ENCODE results near the gene FCSK. TPM values are rescaled to one million over a fixed set of nuclear protein-coding genes. Genes with fewer than 3 reads are reported as not detected.

The FCSK gene
- total and polyA plus RNA-seq, 2 of the 13 experiments (the other 11 are each of a cell fraction or from before 2014, with no cell fraction given) = 9.1 to 19.2 TPM

DNA sequence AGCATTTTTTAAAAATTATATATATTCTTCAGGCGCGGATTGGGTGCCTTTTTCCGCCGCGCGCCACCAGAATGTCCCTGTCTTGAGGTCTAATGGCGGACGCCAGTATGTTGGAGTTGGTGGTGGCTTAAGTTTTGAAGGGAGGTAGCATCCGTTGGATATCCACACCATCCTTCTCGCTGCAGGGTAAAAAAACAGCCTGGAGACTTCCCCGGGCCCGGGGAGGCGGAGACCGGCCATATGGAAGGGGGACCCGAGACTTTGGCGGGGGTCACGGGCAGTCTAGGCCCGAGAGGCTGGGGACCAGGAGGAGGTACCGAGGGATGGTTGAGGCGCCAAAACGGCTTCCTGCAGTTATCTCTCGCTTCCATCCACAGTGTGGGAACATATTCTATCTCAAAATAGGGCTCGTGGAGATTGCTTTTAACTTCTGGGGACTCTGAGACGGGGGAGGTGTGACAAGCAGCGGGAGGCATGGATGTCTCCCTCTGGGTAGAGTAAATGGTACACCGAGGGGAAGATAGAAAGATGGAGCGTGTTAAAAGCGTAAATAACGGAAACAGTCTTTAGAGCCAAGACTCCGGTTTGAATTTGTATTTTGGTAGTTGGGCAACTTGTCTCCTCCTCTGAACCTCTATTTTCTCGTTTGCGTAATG is 69.5 kb downstream of the FCSK start, which contains the start of gene SF3B3 (continued):
- peak; percentile 89 for TF ChIP-seq SRSF1 (optimal IDR thresholded peaks at IDR 0.05; ENCODE audit: low read depth, low read length)
- peak; percentile 50 for TF ChIP-seq ERF (CRISPR knock-in tag; IDR thresholded peaks at IDR 0.05)
- 0 out of 2 replicates have a peak, but pooled peaks have one; percentile 23 for TF ChIP-seq RAD21 (CRISPR knock-in tag; IDR thresholded peaks at IDR 0.05)
- TF ChIP-seq TEAD3 (CRISPR knock-in tag; optimal IDR thresholded peaks at IDR 0.05; ENCODE audit: borderline replicate concordance) = peak; percentile 28
- TF ChIP-seq, protein P1, sequence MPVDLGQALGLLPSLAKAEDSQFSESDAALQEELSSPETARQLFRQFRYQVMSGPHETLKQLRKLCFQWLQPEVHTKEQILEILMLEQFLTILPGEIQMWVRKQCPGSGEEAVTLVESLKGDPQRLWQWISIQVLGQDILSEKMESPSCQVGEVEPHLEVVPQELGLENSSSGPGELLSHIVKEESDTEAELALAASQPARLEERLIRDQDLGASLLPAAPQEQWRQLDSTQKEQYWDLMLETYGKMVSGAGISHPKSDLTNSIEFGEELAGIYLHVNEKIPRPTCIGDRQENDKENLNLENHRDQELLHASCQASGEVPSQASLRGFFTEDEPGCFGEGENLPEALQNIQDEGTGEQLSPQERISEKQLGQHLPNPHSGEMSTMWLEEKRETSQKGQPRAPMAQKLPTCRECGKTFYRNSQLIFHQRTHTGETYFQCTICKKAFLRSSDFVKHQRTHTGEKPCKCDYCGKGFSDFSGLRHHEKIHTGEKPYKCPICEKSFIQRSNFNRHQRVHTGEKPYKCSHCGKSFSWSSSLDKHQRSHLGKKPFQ (CRISPR knock-in tag; IDR thresholded peaks at IDR 0.05; ENCODE audit: insufficient replicate concordance) = peak; percentile 44
- no peak for TF ChIP-seq ZNF510 (CRISPR knock-in tag; IDR thresholded peaks at IDR 0.05; ENCODE audit: low read depth)
- TF ChIP-seq, protein P2, sequence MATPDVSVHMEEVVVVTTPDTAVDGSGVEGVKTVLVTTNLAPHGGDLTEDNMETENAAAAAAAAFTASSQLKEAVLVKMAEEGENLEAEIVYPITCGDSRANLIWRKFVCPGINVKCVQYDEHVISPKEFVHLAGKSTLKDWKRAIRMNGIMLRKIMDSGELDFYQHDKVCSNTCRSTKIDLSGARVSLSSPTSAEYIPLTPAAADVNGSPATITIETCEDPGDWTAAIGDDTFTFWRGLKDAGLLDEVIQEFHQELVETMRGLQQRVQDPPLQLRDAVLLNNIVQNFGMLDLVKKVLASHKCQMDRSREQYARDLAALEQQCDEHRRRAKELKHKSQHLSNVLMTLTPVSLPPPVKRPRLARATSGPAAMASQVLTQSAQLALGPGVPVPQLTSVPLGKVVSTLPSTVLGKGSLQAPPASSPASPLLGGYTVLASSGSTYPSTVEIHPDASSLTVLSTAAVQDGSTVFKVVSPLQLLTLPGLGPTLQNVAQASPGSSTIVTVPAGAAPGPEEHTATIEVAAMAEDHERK (CRISPR knock-in tag; IDR thresholded peaks at IDR 0.05; ENCODE audit: low read depth) = no peak
- TF ChIP-seq HNRNPUL1 (IDR thresholded peaks at IDR 0.05; ENCODE audit: low read depth, low read length) = no peak
- TF ChIP-seq ZEB1 (IDR thresholded peaks at IDR 0.05; ENCODE audit: insufficient replicate concordance, low read depth) = no peak
- TF ChIP-seq, protein P3, sequence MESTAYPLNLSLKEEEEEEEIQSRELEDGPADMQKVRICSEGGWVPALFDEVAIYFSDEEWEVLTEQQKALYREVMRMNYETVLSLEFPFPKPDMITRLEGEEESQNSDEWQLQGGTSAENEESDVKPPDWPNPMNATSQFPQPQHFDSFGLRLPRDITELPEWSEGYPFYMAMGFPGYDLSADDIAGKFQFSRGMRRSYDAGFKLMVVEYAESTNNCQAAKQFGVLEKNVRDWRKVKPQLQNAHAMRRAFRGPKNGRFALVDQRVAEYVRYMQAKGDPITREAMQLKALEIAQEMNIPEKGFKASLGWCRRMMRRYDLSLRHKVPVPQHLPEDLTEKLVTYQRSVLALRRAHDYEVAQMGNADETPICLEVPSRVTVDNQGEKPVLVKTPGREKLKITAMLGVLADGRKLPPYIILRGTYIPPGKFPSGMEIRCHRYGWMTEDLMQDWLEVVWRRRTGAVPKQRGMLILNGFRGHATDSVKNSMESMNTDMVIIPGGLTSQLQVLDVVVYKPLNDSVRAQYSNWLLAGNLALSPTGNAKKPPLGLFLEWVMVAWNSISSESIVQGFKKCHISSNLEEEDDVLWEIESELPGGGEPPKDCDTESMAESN (CRISPR knock-in tag; conservative IDR thresholded peaks at IDR 0.05) = peak; percentile 62; the same call in 1 of the 2 replicates
- peak; percentile 94 for TF ChIP-seq POLR2AphosphoS2 (IDR thresholded peaks at IDR 0.05; ENCODE audit: low read depth, low read length)
- no peak for TF ChIP-seq POGZ (CRISPR knock-in tag; IDR thresholded peaks at IDR 0.05)
- TF ChIP-seq, protein P4, sequence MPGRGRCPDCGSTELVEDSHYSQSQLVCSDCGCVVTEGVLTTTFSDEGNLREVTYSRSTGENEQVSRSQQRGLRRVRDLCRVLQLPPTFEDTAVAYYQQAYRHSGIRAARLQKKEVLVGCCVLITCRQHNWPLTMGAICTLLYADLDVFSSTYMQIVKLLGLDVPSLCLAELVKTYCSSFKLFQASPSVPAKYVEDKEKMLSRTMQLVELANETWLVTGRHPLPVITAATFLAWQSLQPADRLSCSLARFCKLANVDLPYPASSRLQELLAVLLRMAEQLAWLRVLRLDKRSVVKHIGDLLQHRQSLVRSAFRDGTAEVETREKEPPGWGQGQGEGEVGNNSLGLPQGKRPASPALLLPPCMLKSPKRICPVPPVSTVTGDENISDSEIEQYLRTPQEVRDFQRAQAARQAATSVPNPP (CRISPR knock-in tag; IDR thresholded peaks at IDR 0.05) = 0 out of 2 replicates have a peak, but pooled peaks have one; percentile 31
- TF ChIP-seq POLR2G (IDR thresholded peaks at IDR 0.05; ENCODE audit: low read depth, low read length) = peak; percentile 98
- TF ChIP-seq ASH2L (IDR thresholded peaks at IDR 0.05; ENCODE audit: insufficient read length, low read depth, low read length) = peak; percentile 99
- TF ChIP-seq PRPF4 (IDR thresholded peaks at IDR 0.05; ENCODE audit: low read depth, low read length, poor library complexity, severe bottlenecking) = no peak
- peak in 1 of 2 experiments; percentile 81; a peak in 2 of 4 replicates for TF ChIP-seq KLF16 (CRISPR knock-in tag; IDR thresholded peaks at IDR 0.05)
- no peak for TF ChIP-seq AHR (CRISPR knock-in tag; IDR thresholded peaks at IDR 0.05)
- TF ChIP-seq SMAD9 (CRISPR knock-in tag; IDR thresholded peaks at IDR 0.05) = no peak
- 0 out of 2 replicates have a peak, but pooled peaks have one; percentile 14 for TF ChIP-seq TBX2 (CRISPR knock-in tag; IDR thresholded peaks at IDR 0.05; ENCODE audit: borderline replicate concordance)
- TF ChIP-seq, protein P5, sequence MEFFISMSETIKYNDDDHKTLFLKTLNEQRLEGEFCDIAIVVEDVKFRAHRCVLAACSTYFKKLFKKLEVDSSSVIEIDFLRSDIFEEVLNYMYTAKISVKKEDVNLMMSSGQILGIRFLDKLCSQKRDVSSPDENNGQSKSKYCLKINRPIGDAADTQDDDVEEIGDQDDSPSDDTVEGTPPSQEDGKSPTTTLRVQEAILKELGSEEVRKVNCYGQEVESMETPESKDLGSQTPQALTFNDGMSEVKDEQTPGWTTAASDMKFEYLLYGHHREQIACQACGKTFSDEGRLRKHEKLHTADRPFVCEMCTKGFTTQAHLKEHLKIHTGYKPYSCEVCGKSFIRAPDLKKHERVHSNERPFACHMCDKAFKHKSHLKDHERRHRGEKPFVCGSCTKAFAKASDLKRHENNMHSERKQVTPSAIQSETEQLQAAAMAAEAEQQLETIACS (CRISPR knock-in tag; IDR thresholded peaks at IDR 0.05) = no peak
- TF ChIP-seq ZBTB8A (CRISPR knock-in tag; IDR thresholded peaks at IDR 0.05; ENCODE audit: borderline replicate concordance, low read depth) = no peak

All from HepG2 (cell line).